Activated naive CD4-positive, alpha-beta T cell treated with anti-CD3 and anti-CD28 coated beads for 36 hours (primary cell): Measurements from ENCODE around the gene PRDM11. TPM values are rescaled to one million over a fixed set of nuclear protein-coding genes. Genes with fewer than 3 reads are reported as not detected.

Experiments used
- CTCF ChIA-PET: fragments of 350-600 bp; sonication (Branson Sonifier 250); formaldehyde crosslinking; loops from one replicate; lab custom pipeline; 2021; ENCODE audit warnings: antibody characterized with exemption; lab: Charles Lee
- DNase-seq: peaks from one replicate; pipeline ENCODE4 v3.0.0-alpha.2; 2020
- H3K27ac Mint-ChIP-seq: one replicate; pipeline ENCODE4 v1.8.0; 2021; ENCODE audit warnings: mild to moderate bottlenecking, mixed read lengths
- H3K27me3 Mint-ChIP-seq: one replicate; pipeline ENCODE4 v1.8.0; 2021; ENCODE audit warnings: low read depth, mixed read lengths
- H3K36me3 Mint-ChIP-seq: one replicate; pipeline ENCODE4 v1.8.0; 2021; ENCODE audit warnings: low read depth, mixed read lengths
- H3K4me1 Mint-ChIP-seq: one replicate; pipeline ENCODE4 v1.8.0; 2021; ENCODE audit warnings: low read depth, mixed read lengths
- H3K4me3 Mint-ChIP-seq: one replicate; pipeline ENCODE4 v1.8.0; 2021; ENCODE audit warnings: mild to moderate bottlenecking, moderate library complexity, mixed read lengths
- H3K9me3 Mint-ChIP-seq: one replicate; pipeline ENCODE4 v1.8.0; 2021; ENCODE audit warnings: mixed read lengths
- intact Hi-C: fragments of 100-400 bp; cut with micrococcal nuclease; formaldehyde crosslinking; loops from one replicate; pipeline ENCODE4 v1.15.1; 2023
- total RNA-seq, 2 experiments: library from RNA; stranded (reverse); gene quantifications; one replicate each; pipeline ENCODE4 v1.2.3, GENCODE V29; 2021

PRDM11 gene
- total RNA-seq, 2 experiments from 2014 or later: 0.81 to 1.3 TPM

- Mint-ChIP-seq H3K27ac (no peak overlapping the region), H3K4me3 (no peak overlapping the region), H3K27me3 (no peaks in the 10 kb centered on the region), H3K36me3 (peaks cover 6% of the 10 kb centered on the region), H3K4me1 (no peaks in the 10 kb centered on the region), H3K9me3 (no peaks in the 10 kb centered on the region)
- DNase-seq: no peak
- intact Hi-C loops: no loop called here
- CTCF ChIA-PET: interaction anchor here (0.6 kb wide), 1 partner anchor 248 kb away, joined by 3 read pairs; no protein-coding TSS in a partner anchor
Observed at GRCh38 chr11:45224766-45225165, 78.3 kb downstream of the PRDM11 start.

- no peak overlapping the region for H3K27ac Mint-ChIP-seq
- no peak overlapping the region for H3K4me3 Mint-ChIP-seq
- no peaks in the 10 kb centered on the region for H3K9me3 Mint-ChIP-seq
- H3K4me1 Mint-ChIP-seq: no peaks in the 10 kb centered on the region
- no peak for DNase-seq
- intact Hi-C loops: no loop called here
- CTCF ChIA-PET: no interaction called here
- no peaks in the 10 kb centered on the region for H3K27me3 Mint-ChIP-seq
- peaks cover 6% of the 10 kb centered on the region for H3K36me3 Mint-ChIP-seq
Observed at GRCh38 chr11:45225277-45225676, 78.8 kb downstream of the PRDM11 start.

- Mint-ChIP-seq H3K4me1 (no peaks in the 10 kb centered on the region), H3K36me3 (peaks cover 6% of the 10 kb centered on the region), H3K27me3 (no peaks in the 10 kb centered on the region), H3K4me3 (no peak overlapping the region), H3K9me3 (no peaks in the 10 kb centered on the region), H3K27ac (no peak overlapping the region)
- CTCF ChIA-PET: no interaction called here
- DNase-seq: no peak
- intact Hi-C loops: no loop called here
Observed at GRCh38 chr11:45225961-45226871, 79.8 kb downstream of the PRDM11 start.

- peaks cover 6% of the 10 kb centered on the region for H3K36me3 Mint-ChIP-seq
- intact Hi-C loops: no loop called here
Observed at GRCh38 chr11:45226901-45227300, 80.5 kb downstream of the PRDM11 start.

GRCh38 chr11:45227836-45228235, 81.4 kb downstream of the PRDM11 start:
- no peak overlapping the region for H3K27ac Mint-ChIP-seq
- H3K4me1 Mint-ChIP-seq: no peaks in the 10 kb centered on the region
- H3K27me3 Mint-ChIP-seq: no peaks in the 10 kb centered on the region
- intact Hi-C loops: no loop called here
- no peak for DNase-seq
- no peaks in the 10 kb centered on the region for H3K9me3 Mint-ChIP-seq
- H3K4me3 Mint-ChIP-seq: no peak overlapping the region
- CTCF ChIA-PET: interaction anchor here (0.9 kb wide), 1 partner anchor 11 kb away, joined by 3 read pairs; no protein-coding TSS in a partner anchor
- peaks cover 6% of the 10 kb centered on the region for H3K36me3 Mint-ChIP-seq

More at GRCh38 chr11:45226901-45227300, 80.5 kb downstream of the PRDM11 start:
- CTCF ChIA-PET: no interaction called here
- H3K4me3 Mint-ChIP-seq: no peak overlapping the region
- H3K27me3 Mint-ChIP-seq: no peaks in the 10 kb centered on the region
- no peak for DNase-seq
- no peaks in the 10 kb centered on the region for H3K9me3 Mint-ChIP-seq
- no peak overlapping the region for H3K27ac Mint-ChIP-seq
- H3K4me1 Mint-ChIP-seq: no peaks in the 10 kb centered on the region

- Mint-ChIP-seq H3K36me3 (peaks cover 6% of the 10 kb centered on the region), H3K4me1 (no peaks in the 10 kb centered on the region), H3K27ac (no peak overlapping the region), H3K27me3 (no peaks in the 10 kb centered on the region), H3K4me3 (no peak overlapping the region), H3K9me3 (no peaks in the 10 kb centered on the region)
- intact Hi-C loops: no loop called here
- no peak for DNase-seq
- CTCF ChIA-PET: no interaction called here
Observed at GRCh38 chr11:45229401-45230020, 83.1 kb downstream of the PRDM11 start.

GRCh38 chr11:45232341-45233080, 86.1 kb downstream of the PRDM11 start:
- H3K9me3 Mint-ChIP-seq: no peaks in the 10 kb centered on the region
- no peak for DNase-seq
- H3K4me3 Mint-ChIP-seq: no peak overlapping the region
- intact Hi-C loops: no loop called here
- CTCF ChIA-PET: interaction anchor here (0.6 to 2.2 kb wide), 6 partner anchors 9 to 567 kb away, joined by 3 to 7 read pairs (median 4); no protein-coding TSS in a partner anchor
- H3K36me3 Mint-ChIP-seq: no peaks in the 10 kb centered on the region
- H3K27me3 Mint-ChIP-seq: peaks cover 3% of the 10 kb centered on the region
- H3K27ac Mint-ChIP-seq: no peak overlapping the region
- H3K4me1 Mint-ChIP-seq: no peaks in the 10 kb centered on the region

GRCh38 chr11:45233121-45233803, 86.8 kb downstream of the PRDM11 start:
- peak; percentile 72 for DNase-seq
- Mint-ChIP-seq H3K4me3 (no peak overlapping the region), H3K36me3 (no peaks in the 10 kb centered on the region), H3K9me3 (no peaks in the 10 kb centered on the region), H3K27ac (no peak overlapping the region), H3K27me3 (peaks cover 3% of the 10 kb centered on the region), H3K4me1 (no peaks in the 10 kb centered on the region)
- intact Hi-C loops: no loop called here
- CTCF ChIA-PET: interaction anchor here (0.6 to 2.6 kb wide), 10 partner anchors 10 to 566 kb away, joined by 3 to 8 read pairs (median 4); no protein-coding TSS in a partner anchor

- H3K4me1 Mint-ChIP-seq: no peaks in the 10 kb centered on the region
- peaks cover 3% of the 10 kb centered on the region for H3K27me3 Mint-ChIP-seq
- CTCF ChIA-PET: interaction anchor here (0.8 to 2.6 kb wide), 8 partner anchors 10 to 566 kb away, joined by 3 to 8 read pairs (median 4); no protein-coding TSS in a partner anchor
- intact Hi-C loops: no loop called here
- H3K27ac Mint-ChIP-seq: no peak overlapping the region
- H3K4me3 Mint-ChIP-seq: no peak overlapping the region
- DNase-seq: no peak
- H3K9me3 Mint-ChIP-seq: no peaks in the 10 kb centered on the region
- H3K36me3 Mint-ChIP-seq: no peaks in the 10 kb centered on the region
Observed at GRCh38 chr11:45233804-45234170, 87.3 kb downstream of the PRDM11 start.

GRCh38 chr11:45234306-45235006, 88.0 kb downstream of the PRDM11 start:
- H3K27me3 Mint-ChIP-seq: peaks cover 7% of the 10 kb centered on the region
- H3K27ac Mint-ChIP-seq: no peak overlapping the region
- no peak overlapping the region for H3K4me3 Mint-ChIP-seq
- intact Hi-C loops: no loop called here
- DNase-seq: no peak
- H3K4me1 Mint-ChIP-seq: no peaks in the 10 kb centered on the region
- H3K9me3 Mint-ChIP-seq: peaks cover under 1% of the 10 kb centered on the region
- no peaks in the 10 kb centered on the region for H3K36me3 Mint-ChIP-seq
- CTCF ChIA-PET: interaction anchor here (0.8 to 2.6 kb wide), 3 partner anchors 9 to 11 kb away, joined by 3 to 8 read pairs (median 7); no protein-coding TSS in a partner anchor

GRCh38 chr11:45237711-45238315, 91.4 kb downstream of the PRDM11 start:
- H3K27ac Mint-ChIP-seq: no peak overlapping the region
- no peak for DNase-seq
- H3K9me3 Mint-ChIP-seq: peaks cover 3% of the 10 kb centered on the region
- no peaks in the 10 kb centered on the region for H3K36me3 Mint-ChIP-seq
- peaks cover 9% of the 10 kb centered on the region for H3K27me3 Mint-ChIP-seq
- CTCF ChIA-PET: interaction anchor here (0.7 to 1.0 kb wide), 2 partner anchors 22 to 134 kb away, joined by 3 to 4 read pairs; no protein-coding TSS in a partner anchor
- intact Hi-C loops: no loop called here
- H3K4me1 Mint-ChIP-seq: no peaks in the 10 kb centered on the region
- no peak overlapping the region for H3K4me3 Mint-ChIP-seq
